Stomach (tissue), 9 donors: ENCODE data around the gene MTA3. TPM values are rescaled to one million over a fixed set of nuclear protein-coding genes. Genes with fewer than 3 reads are reported as not detected.
"Not testable (repeated sequence)": the region's sequence is repeated elsewhere in the genome, so short reads cannot be mapped to it uniquely, and the experiment has no call there.

ENCODE experiments used
- DNase-seq, 2 donors: peaks; one replicate each; pipeline versions ENCODE4 v3.0.0 to v3.0.0-alpha.2; 2013 to 2019
- H3K27ac ChIP-seq, 5 donors: fragments of 200-600 bp in 4 of 5; sonication (generic) in 4 of 5; one replicate each; pipeline ENCODE4 v1.5.1; 2013 to 2019; ENCODE audit warnings: mild to moderate bottlenecking in 1 of 5, moderate library complexity in 1 of 5
- H3K27me3 ChIP-seq, 3 donors: fragments of 200-600 bp; sonication (generic); one replicate each; pipeline ENCODE4 v1.5.1; 2017 to 2019; ENCODE audit warnings: mixed run types in 1 of 3
- H3K36me3 ChIP-seq, 4 donors: fragments of 200-600 bp; sonication (generic); 1 replicate in 3 of 4; 2 replicates in 1 of 4; pipeline ENCODE4 v1.5.1; 2016 to 2019
- H3K4me1 ChIP-seq, 4 donors: fragments of 200-600 bp; sonication (generic); one replicate each; pipeline ENCODE4 v1.5.1; 2016 to 2019
- H3K4me3 ChIP-seq, 4 donors: fragments of 200-600 bp; sonication (generic) in 3 of 4; one replicate each; pipeline ENCODE4 v1.5.1; 2016 to 2019; ENCODE audit warnings: mild to moderate bottlenecking in 1 of 4
- H3K9me3 ChIP-seq, 4 donors: fragments of 200-600 bp; sonication (generic); one replicate each; pipeline ENCODE4 v1.5.1; 2016 to 2019
- CTCF ChIP-seq, 7 experiments: fragments of 450-650 bp in 4 of 7; fragments of 200-600 bp in 3 of 7; sonication (generic) in 3 of 7; IDR thresholded peaks; one replicate each; pipeline ENCODE4 v1.5.1; 2016 to 2019; ENCODE audit warnings: antibody characterized with exemption in 7 of 7, control low read depth in 2 of 7, mild to moderate bottlenecking in 1 of 7
- EP300 ChIP-seq: sonication (generic); formaldehyde crosslinking; IDR thresholded peaks from one replicate; pipeline ENCODE4 v1.6.1; 2017; ENCODE audit warnings: antibody characterized with exemption
- POLR2A ChIP-seq, 4 donors: fragments of 450-650 bp; IDR thresholded peaks; one replicate each; pipeline ENCODE4 v1.6.1; 2016; ENCODE audit warnings: antibody characterized with exemption in 4 of 4, control low read depth in 2 of 4, mild to moderate bottlenecking in 1 of 4, moderate library complexity in 1 of 4
- POLR2AphosphoS5 ChIP-seq, 3 donors: sonication (generic); formaldehyde crosslinking; IDR thresholded peaks; one replicate each; pipeline ENCODE4 v1.6.1; 2016; ENCODE audit warnings: antibody characterized with exemption in 3 of 3
- WGBS, 5 donors: extraction: QIAGEN DNeasy Blood & Tissue Kit in 3 of 5; methylation state at CpG; one replicate each; pipeline versions ENCODE4 v1.1.5 to v1.1.7; 2013 to 2018; 5-methylcytosine and 5-hydroxymethylcytosine counted together
- intact Hi-C: fragments of 100-400 bp; cut with DNase I; formaldehyde crosslinking; loops from one replicate; pipeline ENCODE4 v1.15.1; 2023; ENCODE audit warnings: low total_unique reads
- polyA plus RNA-seq, 3 donors: library from polyadenylated mRNA; stranded (reverse); fragments of 200-250 nt; gene quantifications; one replicate each; pipeline ENCODE4 v1.2.3, GENCODE V29; 2013
- total RNA-seq, 5 donors: library from RNA; depleted of rRNA; stranded (reverse); fragments of >200 nt; gene quantifications; one replicate each; pipeline versions ENCODE4 v1.1.0 to v1.2.3, GENCODE V29; 2014 to 2016
- donor health status: healthy with polysubstance abuse.
- donor health status: Bipolar disorder and iron deficiency.
- donor health status: healthy.

Gene MTA3
- total and polyA plus RNA-seq, 8 donors: 27.8 to 120 (median 49.1) TPM

GRCh38 chr2:42593282-42593681, 24.9 kb downstream of the MTA3 start:
- intact Hi-C loops: no loop called here
- no peak for TF ChIP-seq EP300

GRCh38 chr2:42598656-42599055, 30.2 kb downstream of the MTA3 start:
- 56 to 67% (median 58%) methylated on average over 2 of the region's 2 CpGs for WGBS, 5 donors
- Histone ChIP-seq H3K9me3 (no peaks in the 10 kb centered on the region), H3K4me3 (no peak overlapping the region), H3K36me3 (peaks cover 3 to 8% (median 5%) of the 10 kb centered on the region in 4 donors), H3K27me3 (no peaks in the 10 kb centered on the region), H3K27ac (no peak overlapping the region), H3K4me1 (peaks cover 0 to 45% (median 18%) of the 10 kb centered on the region in 4 donors)
- no peak for TF ChIP-seq POLR2A (IDR thresholded peaks at IDR 0.05)
- TF ChIP-seq CTCF (IDR thresholded peaks at IDR 0.05): no peak
- TF ChIP-seq EP300: no peak
- no peak for TF ChIP-seq POLR2AphosphoS5 (IDR thresholded peaks at IDR 0.05)
- no peak for DNase-seq
- intact Hi-C loops: no loop called here

More at GRCh38 chr2:42593282-42593681, 24.9 kb downstream of the MTA3 start:
- peaks cover 0 to 9% (median 3%) of the 10 kb centered on the region in 4 donors for H3K4me1 ChIP-seq
- H3K27me3 ChIP-seq: no peaks in the 10 kb centered on the region
- no peaks in the 10 kb centered on the region for H3K9me3 ChIP-seq
- no peak overlapping the region for H3K4me3 ChIP-seq
- 81 to 88% (median 86%) methylated on average over 5 of the region's 5 CpGs for WGBS, 5 donors
- DNase-seq: no peak
- no peak overlapping the region for H3K27ac ChIP-seq
- H3K36me3 ChIP-seq: peaks cover 0 to 6% (median 2%) of the 10 kb centered on the region in 4 donors

- TF ChIP-seq EP300: no peak
- no peak for TF ChIP-seq POLR2A (IDR thresholded peaks at IDR 0.05)
- TF ChIP-seq POLR2AphosphoS5 (IDR thresholded peaks at IDR 0.05): no peak
- TF ChIP-seq CTCF (IDR thresholded peaks at IDR 0.05): no peak
- no peak for DNase-seq
- Histone ChIP-seq H3K27me3 (no peaks in the 10 kb centered on the region), H3K4me1 (peaks cover 0 to 45% (median 17%) of the 10 kb centered on the region in 4 donors), H3K9me3 (no peaks in the 10 kb centered on the region), H3K36me3 (peaks cover 3 to 8% (median 5%) of the 10 kb centered on the region in 4 donors), H3K4me3 (no peak overlapping the region), H3K27ac (no peak overlapping the region)
- WGBS, 5 donors: 82 to 89% (median 89%) methylated on average over 3 of the region's 3 CpGs
- intact Hi-C loops: no loop called here
Observed at GRCh38 chr2:42601076-42601475, 32.6 kb downstream of the MTA3 start.

GRCh38 chr2:42602218-42602875, 33.9 kb downstream of the MTA3 start:
- Histone ChIP-seq H3K4me1 (peaks cover 0 to 45% (median 15%) of the 10 kb centered on the region in 4 donors), H3K9me3 (no peaks in the 10 kb centered on the region), H3K36me3 (peaks cover 3 to 8% (median 6%) of the 10 kb centered on the region in 4 donors), H3K27me3 (no peaks in the 10 kb centered on the region), H3K4me3 (no peak overlapping the region), H3K27ac (no peak overlapping the region)
- intact Hi-C loops: no loop called here
- TF ChIP-seq POLR2A (IDR thresholded peaks at IDR 0.05) (no peak), CTCF (IDR thresholded peaks at IDR 0.05) (no peak), EP300 (no peak), POLR2AphosphoS5 (IDR thresholded peaks at IDR 0.05) (no peak)
- DNase-seq: peak in 1 of 2 donors; percentile 46
- WGBS, 5 donors: 42 to 79% (median 66%) methylated on average over 2 of the region's 2 CpGs

- no peak overlapping the region for H3K27ac ChIP-seq
- DNase-seq: no peak
- peaks cover 0 to 44% (median 15%) of the 10 kb centered on the region in 4 donors for H3K4me1 ChIP-seq
- intact Hi-C loops: no loop called here
- H3K36me3 ChIP-seq: peaks cover 3 to 9% (median 6%) of the 10 kb centered on the region in 4 donors
- H3K27me3 ChIP-seq: no peaks in the 10 kb centered on the region
- H3K4me3 ChIP-seq: no peak overlapping the region
- no peaks in the 10 kb centered on the region for H3K9me3 ChIP-seq
- WGBS, 5 donors: 83 to 88% (median 84%) methylated on average over 3 of the region's 3 CpGs
- TF ChIP-seq CTCF (IDR thresholded peaks at IDR 0.05): no peak
- no peak for TF ChIP-seq EP300
- TF ChIP-seq POLR2A (IDR thresholded peaks at IDR 0.05): no peak
- TF ChIP-seq POLR2AphosphoS5 (IDR thresholded peaks at IDR 0.05): no peak
Observed at GRCh38 chr2:42602876-42603219, 34.4 kb downstream of the MTA3 start.

- intact Hi-C loops, DNase-seq, H3K27me3 ChIP-seq, H3K4me3 ChIP-seq, H3K27ac ChIP-seq, H3K9me3 ChIP-seq: not testable (repeated sequence)
- Histone ChIP-seq H3K4me1 (peaks cover 0 to 33% (median 7%) of the 10 kb centered on the region in 4 donors), H3K36me3 (peaks cover 7 to 15% (median 11%) of the 10 kb centered on the region in 4 donors)
- WGBS, 5 donors: 70 to 91% (median 80%) methylated on average over 5 to 6 of the region's 6 CpGs
Observed at GRCh38 chr2:42604341-42604867, 36.0 kb downstream of the MTA3 start.

- 95 to 100% (median 97%) methylated on average over 7 to 28 of the region's 33 CpGs; no CpG with 5 or more reads in 1 of the 5 donors for WGBS, 5 donors
- intact Hi-C loops, H3K9me3 ChIP-seq, DNase-seq, H3K27ac ChIP-seq, H3K27me3 ChIP-seq, H3K4me3 ChIP-seq: not testable (repeated sequence)
- H3K36me3 ChIP-seq: peaks cover 18 to 31% (median 28%) of the 10 kb centered on the region in 4 donors
- peaks cover 0 to 18% (median 7%) of the 10 kb centered on the region in 4 donors for H3K4me1 ChIP-seq
Observed at GRCh38 chr2:42606166-42606565, 37.7 kb downstream of the MTA3 start.
